Measurements from ENCODE around the gene CCR5AS.

- TF ChIP-seq POLR2A (IDR thresholded peaks at IDR 0.05) (no peak), CTCF (IDR thresholded peaks at IDR 0.05) (no peak), EP300 (IDR thresholded peaks at IDR 0.05) (no peak), POLR2AphosphoS5 (IDR thresholded peaks at IDR 0.05) (no peak)
Observed at GRCh38 chr3:46375218-46375617, 31.6 kb downstream of the CCR5AS start.
